Dedifferentiated amniotic fluid mesenchymal stem cell (primary cell): ENCODE results near the gene AMY2A.
"Not testable (repeated sequence)": the region's sequence is repeated elsewhere in the genome, so short reads cannot be mapped to it uniquely, and the experiment has no call there.

ENCODE experiments used
- DNase-seq: peaks from one replicate; pipeline ENCODE4 v3.0.0-alpha.2; 2016; ENCODE audit errors: extremely low spot score

AMY2A gene

DNA sequence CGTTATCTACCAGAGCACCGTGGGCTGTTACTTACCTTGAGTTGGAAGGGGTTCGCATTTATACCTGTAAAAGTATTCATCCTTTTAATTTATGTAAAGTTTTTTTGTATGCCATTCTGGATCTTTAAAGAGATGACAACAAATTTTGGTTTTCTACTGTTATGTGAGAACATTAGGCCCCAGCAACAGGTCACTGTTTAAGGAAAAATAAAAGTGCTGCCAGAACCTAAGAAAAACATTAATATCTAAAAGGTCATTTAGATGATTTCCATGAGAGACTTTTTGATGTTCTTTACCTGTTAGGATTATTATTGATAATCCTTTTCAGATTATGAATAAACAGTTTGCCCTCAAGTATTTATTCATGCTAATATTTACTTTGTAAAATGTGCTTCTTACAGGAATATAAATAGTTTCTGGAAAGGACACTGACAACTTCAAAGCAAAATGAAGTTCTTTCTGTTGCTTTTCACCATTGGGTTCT is at the start of gene AMY2A:
Gene AMY2A (plus strand): TSS at position 434 of the 484 bp plus-strand sequence. CDS start 14 bp downstream, at position 448.
- not testable (repeated sequence) for DNase-seq

DNA sequence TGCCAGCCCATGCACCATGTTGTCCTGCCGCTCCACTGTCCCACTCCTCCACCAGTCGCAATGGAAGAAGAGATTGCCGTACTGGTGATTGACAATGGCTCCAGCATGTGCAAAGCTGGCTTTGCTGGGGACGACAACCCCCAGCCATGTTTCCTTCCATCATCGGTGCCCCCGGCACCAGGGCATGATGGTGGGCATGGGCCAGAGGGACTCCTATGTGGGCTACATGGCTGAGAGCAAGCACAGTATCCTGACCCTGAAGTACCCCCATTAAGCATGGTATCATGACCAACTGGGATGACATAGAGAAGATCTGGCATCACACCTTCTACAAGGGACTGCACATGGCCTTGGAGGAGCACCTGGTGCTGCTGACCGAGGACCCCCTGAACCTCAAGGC is 47.7 kb upstream of the AMY2A start:
- DNase-seq = no peak

DNA sequence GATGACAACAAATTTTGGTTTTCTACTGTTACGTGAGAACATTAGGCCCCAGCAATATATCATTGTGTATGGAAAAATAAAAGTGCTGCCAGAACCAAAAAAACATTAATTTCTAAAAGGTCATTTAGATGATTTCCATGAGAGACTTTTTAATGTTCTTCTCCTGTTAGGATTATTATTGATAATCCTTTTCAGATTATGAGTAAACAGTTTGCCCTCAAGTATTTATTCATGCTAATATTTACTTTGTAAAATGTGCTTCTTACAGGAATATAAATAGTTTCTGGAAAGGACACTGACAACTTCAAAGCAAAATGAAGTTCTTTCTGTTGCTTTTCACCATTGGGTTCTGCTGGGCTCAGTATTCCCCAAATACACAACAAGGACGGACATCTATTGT is 45.9 kb upstream of the AMY2A start, which contains the start of gene AMY2B:
Gene AMY2B (plus strand): TSS at position 301 of the 400 bp plus-strand sequence. CDS start 14 bp downstream, at position 315.
- DNase-seq = not testable (repeated sequence)

DNA sequence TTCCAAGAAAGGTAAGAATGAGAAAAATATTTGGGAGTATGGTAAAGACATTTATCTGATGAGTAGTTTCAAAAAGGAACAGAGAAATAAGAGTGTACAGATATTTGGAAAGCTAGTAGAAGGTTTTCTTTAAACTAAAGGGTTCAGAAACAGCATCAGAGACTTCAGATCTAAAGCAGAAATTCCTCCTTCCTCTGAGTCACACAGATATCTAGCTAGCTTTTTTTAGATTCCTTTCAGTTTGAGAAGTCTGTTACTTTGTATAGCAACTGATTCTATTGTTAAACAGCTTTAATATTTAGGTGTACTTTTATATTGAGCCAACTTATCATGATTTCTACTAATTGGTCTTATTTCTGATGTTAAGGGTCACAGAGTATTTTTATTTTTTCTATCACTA is 41.2 kb upstream of the AMY2A start:
- no peak for DNase-seq

DNA sequence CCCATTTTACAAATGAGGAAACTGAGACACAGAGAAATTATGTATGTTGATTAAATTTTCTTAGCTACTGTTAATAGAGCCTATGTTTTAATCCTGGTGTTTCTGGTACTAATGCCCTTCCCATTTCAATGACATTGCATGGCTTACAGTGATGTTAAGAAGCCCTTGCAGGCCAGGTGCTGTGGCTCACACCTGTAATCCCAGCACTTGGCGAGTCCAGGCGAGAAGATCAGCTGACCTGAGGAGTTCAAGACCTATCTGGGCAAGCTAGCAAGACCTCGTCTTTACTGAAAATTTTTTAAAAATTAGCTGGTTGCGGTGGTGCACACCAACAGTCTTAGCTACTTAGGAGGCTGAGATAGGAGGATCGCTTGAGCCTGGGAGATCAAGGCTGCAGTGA is 40.4 kb upstream of the AMY2A start:
- DNase-seq = not testable (repeated sequence)

DNA sequence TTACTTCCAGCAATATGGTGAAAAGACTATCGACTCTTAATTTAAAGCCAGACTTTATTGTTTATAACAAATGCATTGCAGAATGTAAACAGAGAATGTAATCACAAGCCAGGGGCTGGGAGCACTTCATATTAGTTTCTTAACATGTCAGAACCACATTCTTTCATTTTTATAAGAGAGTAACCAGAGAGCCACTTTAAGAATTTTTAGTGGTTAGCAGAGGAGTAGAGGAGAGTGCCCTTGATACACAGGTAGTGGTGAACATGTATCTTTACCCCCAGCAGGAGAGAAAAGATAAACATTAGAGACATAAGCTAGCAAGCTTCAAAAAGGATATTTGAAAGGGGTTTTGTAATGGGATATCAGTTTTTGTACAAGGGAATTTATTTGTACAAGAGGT is 34.8 kb upstream of the AMY2A start:
- DNase-seq = no peak

DNA sequence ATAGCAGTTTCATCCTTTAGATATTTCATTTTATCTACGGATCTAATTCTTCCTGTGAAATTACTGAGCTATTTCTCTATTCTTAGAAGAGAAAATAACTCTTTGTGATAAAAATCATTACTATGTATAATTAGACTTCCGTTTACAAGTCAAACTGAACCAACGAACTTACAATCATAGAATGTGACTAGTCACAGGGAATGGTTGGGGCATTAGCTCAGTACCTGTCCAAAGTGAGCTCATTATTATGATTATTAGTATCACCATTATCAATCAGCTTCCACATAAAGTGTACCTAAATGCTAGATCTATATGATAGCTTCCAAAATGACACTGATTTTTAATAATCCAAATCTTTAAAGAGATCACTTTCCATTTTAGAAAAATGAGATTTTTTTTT is 33.3 kb upstream of the AMY2A start:
- DNase-seq = no peak

DNA sequence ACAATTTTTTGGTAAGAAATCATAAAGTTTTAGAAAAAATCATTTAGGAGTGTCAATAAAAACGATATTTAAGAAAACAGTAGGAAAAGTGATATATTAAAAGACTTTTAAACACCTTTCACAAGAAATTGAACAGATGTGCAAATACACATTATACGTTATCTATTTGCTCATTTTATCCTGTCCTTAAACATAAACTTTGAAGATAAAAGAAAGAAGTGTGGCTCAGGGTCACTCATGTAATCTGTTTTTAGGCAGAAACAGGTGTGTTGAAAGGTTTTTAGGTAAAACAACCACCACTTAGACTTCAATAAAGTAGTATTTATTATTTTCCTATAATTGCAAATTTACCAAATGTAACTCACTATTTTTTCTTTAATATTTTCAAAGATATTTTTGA is 32.7 kb upstream of the AMY2A start:
- DNase-seq = no peak

DNA sequence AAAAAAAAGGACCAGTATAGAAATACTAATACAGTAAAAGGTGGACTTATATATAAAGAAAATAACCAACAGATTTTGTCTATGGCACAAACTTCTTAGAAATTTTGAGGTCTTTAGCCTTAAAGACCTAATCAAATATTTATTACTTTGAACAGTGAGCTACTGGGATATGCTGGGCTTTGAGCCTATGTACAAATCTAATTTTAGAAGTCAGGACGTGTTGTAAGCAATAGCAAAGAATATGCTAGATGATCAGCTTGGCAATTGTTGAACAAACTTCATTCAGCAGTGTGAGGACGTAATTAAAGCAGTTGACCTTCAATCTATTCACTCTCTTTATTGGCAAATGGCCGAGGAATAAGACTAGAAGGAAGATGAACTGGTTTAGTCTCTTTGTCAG is 14.5 kb upstream of the AMY2A start:
- not testable (repeated sequence) for DNase-seq

DNA sequence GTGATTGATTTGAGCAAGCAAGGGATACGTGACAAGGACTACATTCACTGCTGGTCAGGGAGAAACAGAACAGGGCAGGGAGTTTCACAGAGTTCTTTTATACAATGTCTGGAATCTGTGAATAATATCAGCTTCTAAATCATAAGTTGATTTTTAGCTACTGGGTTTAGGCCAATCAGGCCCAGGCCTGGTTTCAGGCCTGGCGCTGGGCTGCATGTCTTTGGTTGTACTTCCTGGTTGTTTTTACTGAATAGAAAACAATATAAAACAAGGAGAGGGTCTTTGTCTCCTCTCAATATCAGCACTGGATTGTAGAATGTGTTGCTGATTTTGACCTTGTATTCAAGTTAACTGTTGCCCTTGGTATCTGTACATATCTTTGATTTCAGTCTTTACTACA is 865 bp upstream of the AMY2A start:
- DNase-seq = no peak

DNA sequence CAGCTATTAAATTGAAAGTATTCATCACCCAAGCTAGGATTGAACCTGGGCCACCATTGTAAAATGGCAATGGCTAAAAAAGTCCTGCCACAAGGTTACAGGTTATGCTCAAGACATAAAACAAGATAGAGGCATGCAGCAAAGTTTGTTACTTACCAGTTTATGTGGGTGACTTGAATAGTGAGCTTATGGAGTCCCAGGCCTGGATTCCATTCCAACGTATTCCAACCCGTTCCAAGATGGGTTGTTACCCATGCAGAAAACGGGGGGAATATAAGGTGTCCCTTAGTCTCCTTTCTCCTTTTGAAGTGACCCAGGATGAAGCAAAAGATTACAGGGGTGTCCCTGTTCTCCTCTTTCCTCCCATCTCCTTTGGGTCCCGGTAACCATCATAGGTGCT is 10.2 kb downstream of the AMY2A start:
- DNase-seq = not testable (repeated sequence)

DNA sequence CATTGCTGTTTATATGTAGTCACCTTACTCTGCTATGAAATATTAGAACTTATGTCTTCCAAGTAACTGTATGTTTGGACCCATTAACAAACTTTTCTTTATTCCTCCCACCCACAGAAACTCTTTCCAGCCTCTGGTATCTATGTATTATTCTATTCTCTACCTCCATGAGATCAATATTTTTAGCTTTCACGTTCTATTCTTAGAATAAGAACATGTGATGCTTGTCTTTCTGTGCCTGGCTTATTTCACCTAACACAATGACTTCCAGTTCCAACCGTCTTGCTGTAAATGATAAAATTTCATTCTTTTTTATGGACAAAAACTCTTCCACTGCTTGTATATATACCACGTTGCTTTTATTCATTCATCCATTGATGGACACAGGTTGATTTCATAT is 24.0 kb downstream of the AMY2A start:
- not testable (repeated sequence) for DNase-seq

DNA sequence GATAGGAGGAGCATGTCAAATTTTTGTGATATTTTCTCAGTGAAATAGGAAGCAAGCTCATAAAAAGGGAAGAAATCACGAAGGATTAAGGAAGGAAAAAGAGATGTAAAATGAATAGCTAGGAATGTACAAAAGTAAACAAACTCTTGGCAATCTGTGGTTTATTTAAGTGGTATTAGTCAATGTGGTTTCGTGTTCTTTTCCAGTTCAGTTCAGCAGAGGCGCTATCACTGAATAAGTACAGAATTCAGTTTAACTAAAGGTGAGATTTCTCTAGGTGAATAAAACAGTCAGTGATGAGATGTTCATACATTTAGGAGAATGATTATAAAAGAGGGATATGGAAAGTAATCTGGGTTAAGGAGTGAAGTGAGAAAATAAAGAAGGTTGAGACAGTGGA is 26.7 kb downstream of the AMY2A start:
- not testable (repeated sequence) for DNase-seq

DNA sequence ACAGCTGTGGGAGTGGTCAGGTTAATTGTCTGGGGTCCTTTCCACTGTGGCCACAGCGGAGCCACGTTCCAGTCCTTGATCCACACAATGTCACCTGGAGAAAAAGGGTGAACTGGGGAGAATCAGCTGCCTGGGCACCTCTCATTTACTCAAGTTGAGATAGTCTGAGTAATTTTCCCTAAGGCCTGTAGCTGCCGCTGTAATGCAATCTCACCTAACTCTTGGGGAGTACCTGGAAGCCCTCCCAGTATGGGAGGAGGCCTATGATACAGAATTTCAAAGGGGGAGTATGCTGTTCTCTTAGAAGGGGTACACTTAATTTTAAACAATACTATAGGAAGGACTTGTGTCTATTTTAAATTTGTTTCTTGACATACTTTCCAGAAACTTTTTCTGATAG is 33.1 kb downstream of the AMY2A start:
- not testable (repeated sequence) for DNase-seq

DNA sequence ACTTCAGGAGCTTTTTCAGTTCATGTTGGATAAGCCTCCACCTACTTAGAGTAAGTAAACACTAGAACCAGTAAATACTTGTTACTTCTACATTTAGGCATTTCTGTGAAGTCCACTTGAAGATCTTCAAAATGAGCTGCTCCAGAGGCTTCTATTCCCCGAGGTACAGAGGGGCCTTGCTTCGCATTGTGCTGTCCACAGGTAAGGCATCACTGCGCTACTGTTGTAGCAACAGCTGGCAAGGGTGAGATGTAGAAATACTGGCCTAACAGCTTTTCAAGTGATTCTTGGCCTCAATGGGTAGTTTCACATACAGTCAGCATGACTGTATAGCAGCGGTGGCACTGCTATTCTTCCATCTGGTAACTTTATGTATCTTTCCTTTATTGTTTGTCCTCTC is 33.7 kb downstream of the AMY2A start:
- not testable (repeated sequence) for DNase-seq

DNA sequence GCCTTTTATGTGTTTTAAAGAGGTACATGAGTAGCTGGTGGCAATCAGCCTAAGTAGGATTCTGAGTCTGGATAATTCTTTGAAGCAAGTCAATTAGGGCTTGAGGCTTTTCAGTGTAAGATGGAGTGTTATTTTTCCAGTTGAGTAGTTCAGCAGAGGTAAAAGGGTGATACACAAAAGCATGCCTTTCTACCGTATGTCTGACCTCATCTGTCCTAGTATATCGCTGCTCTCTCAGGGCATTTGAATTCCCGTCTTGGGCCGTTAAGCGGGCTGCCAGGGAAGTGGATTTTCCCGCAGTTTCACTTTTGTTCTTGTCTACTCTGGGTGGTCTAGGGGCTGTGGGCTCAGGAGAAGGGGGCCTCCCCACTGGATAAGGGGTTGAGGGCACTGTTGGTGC is 36.9 kb downstream of the AMY2A start:
- DNase-seq = not testable (repeated sequence)

DNA sequence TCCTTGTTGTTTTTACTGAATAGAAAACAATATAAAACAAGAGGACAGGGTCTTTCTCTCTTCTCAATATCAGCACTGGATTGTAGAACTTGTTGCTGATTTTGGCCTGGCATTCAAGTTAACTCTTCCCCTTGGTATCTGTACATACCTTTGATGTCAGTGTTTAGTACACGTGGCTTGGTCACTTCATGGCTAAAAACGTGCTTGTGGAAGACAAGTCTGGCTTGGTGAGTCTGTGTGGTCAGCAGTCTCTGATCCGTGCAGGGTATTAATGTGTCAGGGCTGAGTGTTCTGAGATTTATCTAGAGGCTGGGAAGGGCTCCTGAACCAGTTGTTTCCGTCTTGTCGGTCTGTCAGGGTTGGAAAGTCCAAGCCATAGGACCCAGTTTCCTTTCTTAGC is 38.2 kb downstream of the AMY2A start, which contains the start of gene AMY1A:
Gene AMY1A (plus strand): TSS at position 301 of the 400 bp plus-strand sequence. CDS start 571 bp downstream, outside the sequence.
- DNase-seq = not testable (repeated sequence)
